ENCODE results near the gene AKAP9.
"Not testable (repeated sequence)": the region's sequence is repeated elsewhere in the genome, so short reads cannot be mapped to it uniquely, and the experiment has no call there.

The AKAP9 gene

GRCh38 chr7:92119213-92119759, 178.6 kb downstream of the AKAP9 start:
- DNase-seq (ENCODE audit: insufficient read length, low spot score) (no peak), FAIRE-seq (no peak)

- no peak for FAIRE-seq
- no peak for DNase-seq (ENCODE audit: insufficient read length, low spot score)
Observed at GRCh38 chr7:92121681-92122080, 181.0 kb downstream of the AKAP9 start.

- FAIRE-seq (peak; percentile 11), DNase-seq (ENCODE audit: insufficient read length, low spot score) (no peak)
Observed at GRCh38 chr7:92131093-92131492, 190.4 kb downstream of the AKAP9 start.

DNA sequence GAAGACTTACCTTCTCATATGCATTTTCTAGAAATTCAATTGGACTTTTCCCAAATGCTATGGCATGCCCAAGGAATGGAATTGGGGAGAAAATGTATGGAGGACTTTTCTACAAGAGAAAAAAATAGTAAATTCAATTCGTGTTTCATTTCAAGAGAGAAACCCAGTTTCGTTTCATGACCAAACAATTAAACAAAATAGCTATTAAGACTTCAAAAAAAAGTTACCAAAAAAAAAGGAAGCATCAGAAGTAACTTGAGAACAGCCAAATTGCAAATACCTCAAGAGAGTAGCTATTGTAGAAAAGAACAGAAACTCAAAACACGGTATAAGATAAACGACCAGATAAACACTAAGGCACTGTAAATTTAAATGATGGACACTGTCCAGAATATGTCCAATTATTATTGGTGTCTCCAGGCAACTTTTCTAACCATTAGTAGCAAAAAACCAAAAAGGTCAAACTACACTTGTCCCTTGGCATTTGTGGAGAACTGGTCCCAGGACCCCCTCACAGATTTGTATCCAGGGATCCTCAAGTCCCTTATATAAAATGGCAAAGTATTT, 191.2 kb downstream of the AKAP9 start:
- DNase-seq (ENCODE audit: insufficient read length, low spot score): no peak
- no peak for FAIRE-seq

GRCh38 chr7:92133133-92133736, 192.6 kb downstream of the AKAP9 start:
- no peak for FAIRE-seq
- DNase-seq (ENCODE audit: insufficient read length, low spot score): peak; percentile 6

- FAIRE-seq: no peak
Observed at GRCh38 chr7:92133737-92134270, 193.1 kb downstream of the AKAP9 start.

GRCh38 chr7:92134271-92135051, 193.8 kb downstream of the AKAP9 start, which contains the start of gene CYP51A1:
TSS of gene CYP51A1 (minus strand) at chr7:92134477. CDS start at chr7:92134364, 113 bp downstream.
- FAIRE-seq (peak; percentile 80), DNase-seq (ENCODE audit: insufficient read length, low spot score) (peak; percentile 82)

More at GRCh38 chr7:92133737-92134270, 193.1 kb downstream of the AKAP9 start:
- DNase-seq (ENCODE audit: insufficient read length, low spot score): peak; percentile 18

DNA sequence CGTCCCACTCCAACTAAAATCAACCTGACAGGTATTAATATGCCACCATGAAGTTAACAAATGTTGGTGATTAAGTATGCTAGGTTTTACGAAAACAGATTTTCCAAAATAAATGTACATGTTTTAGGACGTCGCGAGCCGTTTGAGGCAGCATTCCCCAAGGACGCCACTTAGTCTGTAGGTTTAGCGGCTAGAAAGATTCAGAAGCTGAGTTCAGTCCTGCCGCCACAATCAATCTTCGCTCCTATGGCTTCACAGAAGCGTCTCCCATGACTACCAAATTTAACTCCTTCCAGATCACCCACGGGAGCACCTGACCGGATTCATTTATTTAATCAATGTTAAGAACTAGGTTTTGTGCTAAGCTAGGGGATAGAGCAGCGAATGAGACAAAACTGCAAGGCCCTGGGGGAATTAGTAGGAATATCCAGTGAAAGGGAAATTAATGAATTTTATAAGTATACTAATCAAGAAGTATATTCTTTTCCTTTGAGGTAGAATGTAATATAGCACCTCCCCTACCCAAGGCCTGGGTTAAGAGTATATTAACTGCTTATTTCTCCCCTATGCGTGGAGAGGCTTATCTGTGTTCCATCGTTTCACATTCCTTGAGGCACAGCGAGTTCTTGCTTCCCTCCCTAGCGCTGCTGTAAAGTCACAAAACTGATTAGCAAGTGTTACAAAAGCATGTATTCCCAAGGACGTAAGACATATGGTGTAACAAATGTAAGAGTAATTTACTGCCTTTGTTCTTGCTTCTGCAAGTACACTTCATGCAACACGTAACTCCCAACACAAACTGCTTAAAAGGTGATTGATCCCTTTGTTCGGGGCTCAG, 194.6 kb downstream of the AKAP9 start:
- DNase-seq (ENCODE audit: insufficient read length, low spot score) (no peak), FAIRE-seq (no peak)

GRCh38 chr7:92137557-92137956, 196.9 kb downstream of the AKAP9 start:
- no peak for DNase-seq (ENCODE audit: insufficient read length, low spot score)
- no peak for FAIRE-seq

- no peak for DNase-seq (ENCODE audit: insufficient read length, low spot score)
- no peak for FAIRE-seq
Observed at GRCh38 chr7:92141161-92141560, 200.5 kb downstream of the AKAP9 start.

DNA sequence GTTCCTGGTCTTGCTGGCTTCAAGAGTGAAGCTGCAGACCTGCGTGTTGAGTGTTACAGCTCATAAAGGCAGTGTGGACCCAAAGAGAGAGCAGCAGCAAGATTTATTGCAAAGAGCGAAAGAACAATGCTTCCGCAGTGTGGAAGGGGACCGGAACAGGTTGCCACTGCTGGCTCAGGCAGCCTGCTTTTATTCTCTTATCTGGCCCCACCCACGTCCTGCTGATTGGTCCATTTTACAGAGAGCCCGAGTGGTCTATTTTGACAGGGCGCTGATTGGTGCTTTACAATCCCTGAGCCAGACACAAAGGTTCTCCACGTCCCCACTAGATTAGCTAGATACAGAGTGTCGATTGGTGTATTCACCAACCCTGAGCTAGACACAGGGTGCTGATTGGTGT, 202.1 kb downstream of the AKAP9 start:
- not testable (repeated sequence) for DNase-seq (ENCODE audit: insufficient read length, low spot score); FAIRE-seq

- not testable (repeated sequence) for DNase-seq (ENCODE audit: insufficient read length, low spot score); FAIRE-seq
Observed at GRCh38 chr7:92143192-92143880, 202.7 kb downstream of the AKAP9 start.

DNA sequence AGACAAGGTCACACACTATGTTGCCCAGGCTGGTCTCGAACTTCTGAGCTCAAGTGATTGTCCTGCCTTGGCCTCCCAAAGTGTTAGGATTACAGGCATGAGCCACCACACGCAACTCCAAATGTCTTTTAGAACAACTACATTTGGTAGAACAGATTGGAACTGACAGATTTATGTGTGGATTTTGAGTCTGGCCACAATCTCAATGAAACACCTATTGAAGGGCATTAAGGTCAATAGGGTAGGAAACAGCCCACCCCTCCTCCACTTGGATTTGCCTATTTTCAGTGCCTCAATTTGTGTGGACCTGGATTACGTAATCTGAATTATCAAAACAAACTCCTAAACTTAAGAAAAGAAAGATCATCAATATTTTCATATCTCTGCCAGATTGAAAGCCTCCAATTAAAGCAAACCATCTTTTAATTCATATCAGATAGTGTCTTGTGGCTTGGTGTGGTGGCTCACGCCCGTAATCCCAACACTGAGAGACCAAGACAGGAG, 209.1 kb downstream of the AKAP9 start:
- no peak for FAIRE-seq
- no peak for DNase-seq (ENCODE audit: insufficient read length, low spot score)

DNA sequence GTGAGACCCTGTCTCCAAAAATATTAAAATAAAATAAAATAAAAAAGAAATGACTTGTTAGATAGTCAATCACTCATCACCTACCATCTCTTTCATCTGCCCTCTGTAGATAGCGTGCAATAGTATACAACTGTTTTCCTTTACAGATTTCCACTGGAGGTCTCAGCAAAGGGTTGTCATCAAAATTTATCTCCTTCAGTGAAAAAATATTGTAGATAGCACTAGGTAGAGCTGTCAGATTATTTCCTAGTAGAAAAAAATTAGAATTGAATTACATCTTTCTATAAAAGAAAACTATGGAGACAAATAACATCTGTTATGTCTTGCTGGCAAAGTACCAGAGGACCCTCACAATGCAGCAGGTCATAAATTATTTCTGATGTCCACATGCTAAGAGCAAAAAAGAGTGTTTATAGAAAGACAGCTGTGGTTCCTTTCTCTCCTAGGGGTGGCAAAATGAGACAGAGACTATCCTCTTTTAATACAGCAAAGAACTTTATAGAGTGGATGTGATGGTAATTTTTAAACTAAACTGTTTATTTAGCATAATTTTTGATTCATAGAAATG, 209.9 kb downstream of the AKAP9 start:
- FAIRE-seq (no peak), DNase-seq (ENCODE audit: insufficient read length, low spot score) (no peak)

DNA sequence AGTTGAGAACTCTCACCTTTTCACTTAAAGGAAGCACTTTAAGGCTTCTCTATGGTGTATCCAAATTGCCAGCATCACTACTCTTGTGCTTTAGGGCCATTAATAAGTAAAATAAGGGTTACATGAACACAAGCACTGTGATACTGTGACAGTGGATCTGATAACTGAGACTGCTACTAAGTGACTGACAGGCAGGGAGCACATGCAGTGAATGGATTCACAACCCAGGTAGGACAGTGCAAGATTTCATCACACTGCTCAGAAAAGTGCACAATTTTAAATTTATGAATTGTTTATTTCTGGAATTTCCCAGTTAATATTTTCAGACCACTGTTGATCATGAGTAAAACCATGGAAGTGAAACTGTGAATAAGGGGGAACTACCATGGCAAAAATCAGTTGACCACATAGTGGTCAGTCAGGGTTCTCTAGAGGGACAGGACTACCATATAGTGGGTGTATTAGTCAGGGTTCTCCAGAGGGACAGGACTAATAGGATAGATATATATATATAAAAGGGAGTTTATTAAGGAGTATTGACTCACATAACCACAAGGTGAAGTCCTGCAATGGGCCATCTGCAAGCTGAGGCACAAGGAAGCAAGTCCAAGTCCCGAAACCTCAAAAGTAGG, 214.6 kb downstream of the AKAP9 start:
- FAIRE-seq (no peak), DNase-seq (ENCODE audit: insufficient read length, low spot score) (no peak)

- no peak for DNase-seq (ENCODE audit: insufficient read length, low spot score)
- FAIRE-seq: no peak
Observed at GRCh38 chr7:92156990-92157389, 216.3 kb downstream of the AKAP9 start.

- DNase-seq (ENCODE audit: insufficient read length, low spot score): peak; percentile 6
- no peak for FAIRE-seq
Observed at GRCh38 chr7:92158660-92159575, 218.3 kb downstream of the AKAP9 start.

Measured in GM19239 (cell line).